Liver (tissue), 9 donors: ENCODE measurements around the gene ZNF835. TPM values are rescaled to one million over a fixed set of nuclear protein-coding genes. Genes with fewer than 3 reads are reported as not detected.

Experiments used
- DNase-seq: peaks from one replicate; pipeline ENCODE4 v3.0.0-alpha.2; 2017; ENCODE audit warnings: low spot score
- H3K27ac ChIP-seq, 2 donors: one replicate each; pipeline ENCODE4 v1.7.0; 2013; ENCODE audit warnings: inconsistent platforms in 2 of 2, low read length in 2 of 2, control low read depth in 1 of 2, low read depth in 1 of 2, mild to moderate bottlenecking in 1 of 2
- H3K27me3 ChIP-seq, 4 donors: one replicate each; pipeline versions ENCODE4 v1.6.1 to v1.7.0; 2013; ENCODE audit warnings: low read length in 3 of 4, inconsistent platforms in 1 of 4, mild to moderate bottlenecking in 1 of 4, moderate library complexity in 1 of 4; ENCODE audit not compliant: control insufficient read depth in 4 of 4, insufficient read depth in 4 of 4
- H3K36me3 ChIP-seq, 4 donors: one replicate each; pipeline versions ENCODE4 v1.6.1 to v1.7.0; 2013; ENCODE audit warnings: low read length in 3 of 4, mild to moderate bottlenecking in 3 of 4, low read depth in 1 of 4, moderate library complexity in 1 of 4; ENCODE audit not compliant: control insufficient read depth in 4 of 4, insufficient read depth in 3 of 4
- H3K4me1 ChIP-seq, 4 donors: one replicate each; pipeline versions ENCODE4 v1.6.1 to v1.7.0; 2013; ENCODE audit warnings: low read length in 3 of 4, mild to moderate bottlenecking in 3 of 4, moderate library complexity in 1 of 4; ENCODE audit not compliant: control insufficient read depth in 4 of 4, insufficient read depth in 4 of 4
- H3K4me3 ChIP-seq, 3 donors: one replicate each; pipeline versions ENCODE4 v1.6.1 to v1.7.0; 2013; ENCODE audit warnings: low read length in 3 of 3, control low read depth in 1 of 3, low read depth in 1 of 3, mild to moderate bottlenecking in 1 of 3
- H3K9ac ChIP-seq, 2 donors: one replicate each; pipeline ENCODE4 v1.7.0; 2013; ENCODE audit warnings: low read length in 2 of 2, mild to moderate bottlenecking in 2 of 2, moderate library complexity in 2 of 2, control low read depth in 1 of 2, low read depth in 1 of 2
- H3K9me3 ChIP-seq, 4 donors: one replicate each; pipeline versions ENCODE4 v1.6.1 to v1.7.0; 2013; ENCODE audit warnings: low read length in 3 of 4; ENCODE audit not compliant: control insufficient read depth in 4 of 4
- ATF3 ChIP-seq: IDR thresholded peaks from 2 replicates; pipeline ENCODE4 v1.6.1; 2016; ENCODE audit warnings: antibody characterized with exemption
- EGR1 ChIP-seq, 2 donors: IDR thresholded peaks; 2 replicates each; pipeline ENCODE4 v1.6.1; 2016 to 2018; ENCODE audit warnings: antibody characterized with exemption in 2 of 2, low read depth in 2 of 2
- FOXA1 ChIP-seq: IDR thresholded peaks from 2 replicates; pipeline ENCODE4 v1.6.1; 2016; ENCODE audit warnings: antibody characterized with exemption
- FOXA2 ChIP-seq: IDR thresholded peaks from 2 replicates; pipeline ENCODE4 v1.6.1; 2016; ENCODE audit warnings: antibody characterized with exemption
- GABPA ChIP-seq, 2 donors: IDR thresholded peaks in 1 of 2; conservative IDR thresholded peaks in 1 of 2; 2 replicates each; pipeline ENCODE4 v1.6.1; 2016; ENCODE audit warnings: antibody characterized with exemption in 2 of 2, mild to moderate bottlenecking in 1 of 2, moderate library complexity in 1 of 2
- HNF4A ChIP-seq, 2 donors: conservative IDR thresholded peaks; 2 replicates each; pipeline ENCODE4 v1.6.1; 2016; ENCODE audit warnings: antibody characterized with exemption in 2 of 2, mild to moderate bottlenecking in 2 of 2
- HNF4G ChIP-seq: IDR thresholded peaks from 2 replicates; pipeline ENCODE4 v1.6.1; 2016; ENCODE audit warnings: antibody characterized with exemption
- NR2F2 ChIP-seq: IDR thresholded peaks from 2 replicates; pipeline ENCODE4 v1.6.1; 2016; ENCODE audit warnings: antibody characterized with exemption
- RAD21 ChIP-seq, 2 donors: IDR thresholded peaks; 2 replicates each; pipeline ENCODE4 v1.6.1; 2016; ENCODE audit warnings: antibody characterized with exemption in 2 of 2, mild to moderate bottlenecking in 2 of 2
- REST ChIP-seq: IDR thresholded peaks from 2 replicates; pipeline ENCODE4 v1.6.1; 2016; ENCODE audit warnings: antibody characterized with exemption, mild to moderate bottlenecking
- SP1 ChIP-seq: IDR thresholded peaks from 2 replicates; pipeline ENCODE4 v1.6.1; 2018; ENCODE audit warnings: antibody characterized with exemption, mild to moderate bottlenecking
- TAF1 ChIP-seq: conservative IDR thresholded peaks from 2 replicates; pipeline ENCODE4 v1.6.1; 2016; ENCODE audit warnings: antibody characterized with exemption, mild to moderate bottlenecking
- YY1 ChIP-seq: IDR thresholded peaks from 2 replicates; pipeline ENCODE4 v1.6.1; 2016; ENCODE audit warnings: antibody characterized with exemption, mild to moderate bottlenecking
- ZBTB33 ChIP-seq: IDR thresholded peaks from 2 replicates; pipeline ENCODE4 v1.6.1; 2016; ENCODE audit warnings: antibody characterized with exemption
- WGBS: extraction: QIAGEN DNeasy Blood & Tissue Kit; methylation state at CpG from one replicate; pipeline ENCODE4 v1.1.7; 2013; 5-methylcytosine and 5-hydroxymethylcytosine counted together
- polyA plus RNA-seq, 2 donors: library from polyadenylated mRNA; stranded (reverse) in 1 of 2; unstranded in 1 of 2; fragments of 200-250 nt in 1 of 2; fragments of >200 nt in 1 of 2; fragmentation: Nextera tagmentation in 1 of 2; extraction: Ambion mirVana in 1 of 2; gene quantifications; one replicate each; pipeline versions ENCODE4 v1.2.1 to v1.2.3, GENCODE V29; 2013 to 2015
- total RNA-seq, 2 donors: library from RNA; depleted of rRNA; stranded (reverse); fragments of >200 nt; gene quantifications; one replicate each; pipeline ENCODE4 v1.2.3, GENCODE V29; 2014
- donor health status: healthy.
- donor health status: healthy.
- donor health status: healthy.
- donor health status: healthy.
- donor health status: healthy.

The ZNF835 gene
- total and polyA plus RNA-seq, 4 donors, result 0.19 to 2.3 (median 0.76) TPM

GRCh38 chr19:56670401-56670960 lies 1.1 kb downstream of the ZNF835 start:
- Histone ChIP-seq H3K9me3 (peaks cover 5 to 17% (median 12%) of the 10 kb centered on the region in 4 donors), H3K27me3 (no peaks in the 10 kb centered on the region), H3K27ac (no peak overlapping the region), H3K4me3 (peak overlapping the region in 1 of 3 donors; percentile 64), H3K9ac (no peak overlapping the region), H3K4me1 (peaks cover 0 to 11% (median 3%) of the 10 kb centered on the region in 4 donors), H3K36me3 (no peaks in the 10 kb centered on the region)
- TF ChIP-seq HNF4A (conservative IDR thresholded peaks at IDR 0.05), result no peak
- TF ChIP-seq REST, result no peak
- TF ChIP-seq EGR1 (IDR thresholded peaks at IDR 0.05; ENCODE audit: low read depth in 2 of 2), result no peak
- no peak for TF ChIP-seq ZBTB33
- no peak for TF ChIP-seq FOXA1
- no peak for TF ChIP-seq FOXA2
- no peak for TF ChIP-seq GABPA (IDR thresholded peaks at IDR 0.05 in 1 of 2, conservative IDR thresholded peaks at IDR 0.05 in 1 of 2)
- WGBS, result 93% methylated on average over 17 of the region's 17 CpGs
- no peak for DNase-seq

GRCh38 chr19:56668676-56669075 lies 2.9 kb downstream of the ZNF835 start:
- H3K9me3 ChIP-seq, result peaks cover 9 to 29% (median 16%) of the 10 kb centered on the region in 4 donors
- no peak overlapping the region for H3K9ac ChIP-seq
- H3K36me3 ChIP-seq, result no peaks in the 10 kb centered on the region
- peaks cover 0 to 11% (median 3%) of the 10 kb centered on the region in 4 donors for H3K4me1 ChIP-seq
- WGBS, result 93% methylated on average over 9 of the region's 9 CpGs
- no peaks in the 10 kb centered on the region for H3K27me3 ChIP-seq
- DNase-seq, result no peak
- no peak for TF ChIP-seq HNF4A (conservative IDR thresholded peaks at IDR 0.05)
- TF ChIP-seq SP1, result no peak
- no peak for TF ChIP-seq EGR1 (IDR thresholded peaks at IDR 0.05; ENCODE audit: low read depth in 2 of 2)
- TF ChIP-seq RAD21 (IDR thresholded peaks at IDR 0.05), result no peak
- H3K4me3 ChIP-seq, result no peak overlapping the region
- no peak overlapping the region for H3K27ac ChIP-seq

GRCh38 chr19:56667311-56667870 lies 4.2 kb downstream of the ZNF835 start:
- no peak overlapping the region for H3K27ac ChIP-seq
- no peak for TF ChIP-seq YY1
- no peak for TF ChIP-seq HNF4G
- no peak for TF ChIP-seq NR2F2
- no peak for TF ChIP-seq ATF3
- TF ChIP-seq TAF1, result no peak
- no peak for TF ChIP-seq FOXA1
- no peak for TF ChIP-seq GABPA (IDR thresholded peaks at IDR 0.05 in 1 of 2, conservative IDR thresholded peaks at IDR 0.05 in 1 of 2)
- TF ChIP-seq RAD21 (IDR thresholded peaks at IDR 0.05), result no peak
- TF ChIP-seq ZBTB33, result no peak
- TF ChIP-seq EGR1 (IDR thresholded peaks at IDR 0.05; ENCODE audit: low read depth in 2 of 2), result no peak
- no peak for TF ChIP-seq REST

More at GRCh38 chr19:56667311-56667870, 4.2 kb downstream of the ZNF835 start:
- Histone ChIP-seq H3K27me3 (no peaks in the 10 kb centered on the region), H3K4me1 (peaks cover 0 to 11% (median 3%) of the 10 kb centered on the region in 4 donors), H3K36me3 (no peaks in the 10 kb centered on the region), H3K9ac (no peak overlapping the region), H3K9me3 (peaks cover 8 to 33% (median 19%) of the 10 kb centered on the region in 4 donors), H3K4me3 (no peak overlapping the region)
- 83% methylated on average over 6 of the region's 6 CpGs for WGBS
- no peak for DNase-seq
